Gastrocnemius medialis (tissue), 4 donors: ENCODE results near the gene F2RL1. TPM values are rescaled to one million over a fixed set of nuclear protein-coding genes. Genes with fewer than 3 reads are reported as not detected.

ENCODE experiments used
- ATAC-seq, 2 donors: fragments of 150-250 bp; one replicate each; pipeline ENCODE4 v1.9.1; 2016
- DNase-seq, 2 donors: peaks; one replicate each; pipeline ENCODE4 v3.0.0-alpha.2; 2019
- H3K27ac ChIP-seq, 4 donors: fragments of 200-600 bp; sonication (generic); 1 replicate in 1 of 4; 2 replicates in 3 of 4; pipeline ENCODE4 v1.5.1; 2016 to 2018; ENCODE audit warnings: mild to moderate bottlenecking in 2 of 4, moderate library complexity in 1 of 4
- H3K27me3 ChIP-seq, 3 donors: fragments of 200-600 bp; sonication (generic) in 2 of 3; 1 replicate in 1 of 3; 2 replicates in 2 of 3; pipeline versions ENCODE4 v1.5.1 to v1.6.0; 2016 to 2019; ENCODE audit warnings: mild to moderate bottlenecking in 1 of 3, moderate library complexity in 1 of 3
- H3K36me3 ChIP-seq, 2 donors: fragments of 200-600 bp; sonication (generic) in 1 of 2; one replicate each; pipeline ENCODE4 v1.5.1; 2017 to 2018
- H3K4me1 ChIP-seq, 2 donors: fragments of 200-600 bp; sonication (generic) in 1 of 2; one replicate each; pipeline ENCODE4 v1.5.1; 2016 to 2017; ENCODE audit warnings: mild to moderate bottlenecking in 2 of 2
- H3K4me3 ChIP-seq, 4 donors: fragments of 200-600 bp; sonication (generic) in 3 of 4; 1 replicate in 1 of 4; 2 replicates in 3 of 4; pipeline ENCODE4 v1.5.1; 2016 to 2019; ENCODE audit warnings: mild to moderate bottlenecking in 2 of 4
- H3K9me3 ChIP-seq, 3 donors: fragments of 200-600 bp; sonication (generic) in 2 of 3; 1 replicate in 1 of 3; 2 replicates in 2 of 3; pipeline ENCODE4 v1.5.1; 2016 to 2019
- POLR2A ChIP-seq, 2 donors: fragments of 450-650 bp; IDR thresholded peaks; one replicate each; pipeline ENCODE4 v1.6.1; 2017; ENCODE audit warnings: antibody characterized with exemption in 2 of 2, mild to moderate bottlenecking in 2 of 2, moderate library complexity in 2 of 2
- in situ Hi-C, 4 donors: fragments of 200-750 bp; cut with MboI; loops; one replicate each; pipeline versions ENCODE4 v1.15.0 to v1.8.0; 2017; ENCODE audit warnings: low sequenced_read_pairs in 4 of 4
- intact Hi-C: fragments of 100-400 bp; cut with DNase I; formaldehyde crosslinking; loops from one replicate; pipeline ENCODE4 v1.15.1; 2023; ENCODE audit warnings: low total_unique reads
- total RNA-seq, 4 donors: library from RNA; depleted of rRNA; stranded (reverse); fragments of >200 nt; gene quantifications; one replicate each; pipeline versions ENCODE4 v1.1.0 to v1.2.3, GENCODE V29; 2016
- TF ChIP-seq, protein P1 (sequence below), 5 experiments: fragments of 450-650 bp in 3 of 5; fragments of 200-600 bp in 2 of 5; sonication (generic) in 2 of 5; IDR thresholded peaks in 4 of 5; conservative IDR thresholded peaks in 1 of 5; 1 replicate in 4 of 5; 2 replicates in 1 of 5; pipeline ENCODE4 v1.5.1; 2016 to 2019; ENCODE audit warnings: antibody characterized with exemption in 5 of 5, mild to moderate bottlenecking in 3 of 5, moderate library complexity in 3 of 5

Gene F2RL1
- total RNA-seq, 4 donors from 2014 or later = 0.20 to 0.46 TPM; not detected in 2

DNA sequence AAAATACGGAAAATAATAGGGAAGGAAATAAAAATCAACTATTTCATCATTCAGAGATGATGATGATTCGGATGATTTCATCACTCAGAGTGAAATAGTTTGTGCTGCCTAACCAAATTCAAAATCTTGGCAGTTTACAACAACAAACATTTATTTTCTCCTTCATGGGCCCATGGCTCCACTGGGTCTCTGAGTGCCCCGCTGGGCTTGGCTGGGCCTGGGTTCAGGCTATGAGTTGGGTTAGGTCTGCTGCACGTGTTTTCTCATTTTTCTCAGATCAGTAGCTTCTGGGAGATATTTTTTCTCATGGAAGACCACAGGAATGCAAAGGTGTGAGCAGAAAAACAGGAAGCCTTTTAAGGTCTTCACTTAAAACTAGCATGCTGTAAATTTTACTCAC lies 24.0 kb upstream of the F2RL1 start:
- intact Hi-C loops = no loop called here

DNA sequence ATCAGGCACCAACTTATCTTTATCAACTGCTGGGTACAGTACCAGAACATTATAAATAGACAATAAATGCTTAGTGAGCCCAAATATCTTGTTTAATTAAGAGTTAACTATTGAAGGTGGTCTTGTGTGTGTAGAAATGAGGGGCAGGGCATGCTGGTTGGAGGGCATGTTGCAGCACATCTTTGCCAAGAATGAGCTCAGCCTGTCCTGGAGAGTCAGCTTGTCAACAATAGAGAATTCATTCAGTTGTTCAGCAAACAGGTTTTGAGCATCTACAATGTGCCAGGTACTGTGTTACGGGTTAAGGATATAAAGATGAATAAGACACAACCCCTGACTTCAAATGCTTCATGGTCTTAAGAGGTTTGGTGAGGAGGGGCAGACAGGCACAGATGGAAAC lies 19.2 kb upstream of the F2RL1 start:
- intact Hi-C loops (no loop called here), in situ Hi-C loops (no loop called here)
- Histone ChIP-seq H3K9me3 (no peaks in the 10 kb centered on the region), H3K4me3 (no peak overlapping the region), H3K27me3 (no peaks in the 10 kb centered on the region), H3K4me1 (no peaks in the 10 kb centered on the region), H3K27ac (no peak overlapping the region), H3K36me3 (no peaks in the 10 kb centered on the region)
- TF ChIP-seq POLR2A (IDR thresholded peaks at IDR 0.05) = no peak
- TF ChIP-seq, protein P1, sequence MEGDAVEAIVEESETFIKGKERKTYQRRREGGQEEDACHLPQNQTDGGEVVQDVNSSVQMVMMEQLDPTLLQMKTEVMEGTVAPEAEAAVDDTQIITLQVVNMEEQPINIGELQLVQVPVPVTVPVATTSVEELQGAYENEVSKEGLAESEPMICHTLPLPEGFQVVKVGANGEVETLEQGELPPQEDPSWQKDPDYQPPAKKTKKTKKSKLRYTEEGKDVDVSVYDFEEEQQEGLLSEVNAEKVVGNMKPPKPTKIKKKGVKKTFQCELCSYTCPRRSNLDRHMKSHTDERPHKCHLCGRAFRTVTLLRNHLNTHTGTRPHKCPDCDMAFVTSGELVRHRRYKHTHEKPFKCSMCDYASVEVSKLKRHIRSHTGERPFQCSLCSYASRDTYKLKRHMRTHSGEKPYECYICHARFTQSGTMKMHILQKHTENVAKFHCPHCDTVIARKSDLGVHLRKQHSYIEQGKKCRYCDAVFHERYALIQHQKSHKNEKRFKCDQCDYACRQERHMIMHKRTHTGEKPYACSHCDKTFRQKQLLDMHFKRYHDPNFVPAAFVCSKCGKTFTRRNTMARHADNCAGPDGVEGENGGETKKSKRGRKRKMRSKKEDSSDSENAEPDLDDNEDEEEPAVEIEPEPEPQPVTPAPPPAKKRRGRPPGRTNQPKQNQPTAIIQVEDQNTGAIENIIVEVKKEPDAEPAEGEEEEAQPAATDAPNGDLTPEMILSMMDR (IDR thresholded peaks at IDR 0.05 in 4 of 5, conservative IDR thresholded peaks at IDR 0.05 in 1 of 5) = no peak
- no peak for DNase-seq
- ATAC-seq = no peak

More for the DNA sequence above, 24.0 kb upstream of the F2RL1 start:
- no peak for TF ChIP-seq POLR2A (IDR thresholded peaks at IDR 0.05)
- TF ChIP-seq, protein P1 (IDR thresholded peaks at IDR 0.05 in 4 of 5, conservative IDR thresholded peaks at IDR 0.05 in 1 of 5) = no peak
- no peaks in the 10 kb centered on the region for H3K27me3 ChIP-seq
- H3K4me1 ChIP-seq = peaks cover 0 to 4% of the 10 kb centered on the region in 2 donors
- no peak overlapping the region for H3K4me3 ChIP-seq
- no peaks in the 10 kb centered on the region for H3K9me3 ChIP-seq
- DNase-seq (no peak), ATAC-seq (no peak)
- no peaks in the 10 kb centered on the region for H3K36me3 ChIP-seq
- no peak overlapping the region for H3K27ac ChIP-seq
- in situ Hi-C loops = no loop called here

DNA sequence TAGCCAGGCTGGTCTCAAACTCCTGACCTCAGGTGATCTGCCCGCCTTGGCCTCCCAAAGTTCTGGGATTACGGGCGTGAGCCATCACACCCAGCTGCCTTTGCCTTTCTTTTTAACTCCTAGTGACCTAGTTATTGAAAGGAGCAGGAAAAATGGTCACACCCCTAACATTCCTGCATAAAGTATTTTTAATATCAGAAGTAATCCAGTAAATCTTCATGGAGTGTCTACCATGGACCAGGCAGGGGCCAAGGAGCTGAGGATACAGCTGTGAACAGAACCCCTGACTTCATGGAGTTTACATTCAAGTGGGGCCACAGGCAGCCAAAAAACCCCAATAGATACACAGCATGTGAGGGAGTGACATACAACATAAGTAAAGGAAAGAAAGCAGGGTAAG lies 18.3 kb upstream of the F2RL1 start:
- no peaks in the 10 kb centered on the region for H3K4me1 ChIP-seq
- no peaks in the 10 kb centered on the region for H3K9me3 ChIP-seq
- no peak for TF ChIP-seq POLR2A (IDR thresholded peaks at IDR 0.05)
- TF ChIP-seq, protein P1 (IDR thresholded peaks at IDR 0.05 in 4 of 5, conservative IDR thresholded peaks at IDR 0.05 in 1 of 5) = no peak
- no peak overlapping the region for H3K27ac ChIP-seq
- intact Hi-C loops (no loop called here), in situ Hi-C loops (no loop called here)
- H3K27me3 ChIP-seq = no peaks in the 10 kb centered on the region
- H3K36me3 ChIP-seq = no peaks in the 10 kb centered on the region
- no peak for ATAC-seq
- DNase-seq = no peak
- H3K4me3 ChIP-seq = no peak overlapping the region

DNA sequence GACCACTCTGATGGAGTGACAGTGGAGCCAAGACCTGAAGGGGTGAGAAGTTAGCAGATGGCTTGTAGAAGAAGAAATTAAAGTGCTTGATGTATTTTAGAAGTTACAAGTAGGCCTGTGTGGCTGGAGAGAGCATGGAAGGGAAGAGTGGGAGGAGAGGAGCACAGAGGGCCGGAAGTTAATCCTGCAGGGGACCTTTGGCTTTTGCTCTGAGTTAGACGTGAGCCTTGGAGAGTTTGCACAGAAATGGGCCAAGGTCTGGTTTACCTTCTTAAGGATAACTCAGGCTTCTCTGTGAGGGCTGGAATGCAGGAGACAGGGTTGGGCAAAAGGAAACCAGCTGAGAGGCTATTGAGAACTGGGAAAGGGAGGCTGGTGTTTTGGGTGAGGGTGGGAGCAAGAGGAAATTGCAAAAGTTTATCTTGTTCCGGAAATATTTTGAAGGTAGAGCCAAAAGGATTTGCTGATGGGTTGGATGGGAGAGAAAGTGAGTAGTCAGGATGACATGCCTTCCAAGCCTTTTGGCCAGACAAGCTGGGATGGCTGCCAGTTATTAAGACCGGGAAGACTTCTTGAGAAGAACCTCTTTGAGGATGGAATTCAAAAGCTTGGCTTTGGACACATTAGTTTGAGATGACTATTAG lies 17.5 kb upstream of the F2RL1 start:
- ATAC-seq = no peak

More for the DNA sequence above, 17.5 kb upstream of the F2RL1 start:
- no peak overlapping the region for H3K27ac ChIP-seq
- no peaks in the 10 kb centered on the region for H3K36me3 ChIP-seq
- no peaks in the 10 kb centered on the region for H3K4me1 ChIP-seq
- DNase-seq = peak in 1 of 2 donors; percentile 16
- TF ChIP-seq, protein P1 (IDR thresholded peaks at IDR 0.05 in 4 of 5, conservative IDR thresholded peaks at IDR 0.05 in 1 of 5) = no peak
- TF ChIP-seq POLR2A (IDR thresholded peaks at IDR 0.05) = no peak
- in situ Hi-C loops = no loop called here
- no peaks in the 10 kb centered on the region for H3K9me3 ChIP-seq
- no peaks in the 10 kb centered on the region for H3K27me3 ChIP-seq
- intact Hi-C loops = no loop called here
- no peak overlapping the region for H3K4me3 ChIP-seq
